Measurements from ENCODE around the gene BABAM2. TPM values are rescaled to one million over a fixed set of nuclear protein-coding genes. Genes with fewer than 3 reads are reported as not detected.

BABAM2 gene
- total and polyA plus RNA-seq, 10 of the 15 experiments (the other 5 are each of a cell fraction or from before 2014, with no cell fraction given) = 30.7 to 59.9 (median 44.5) TPM

DNA sequence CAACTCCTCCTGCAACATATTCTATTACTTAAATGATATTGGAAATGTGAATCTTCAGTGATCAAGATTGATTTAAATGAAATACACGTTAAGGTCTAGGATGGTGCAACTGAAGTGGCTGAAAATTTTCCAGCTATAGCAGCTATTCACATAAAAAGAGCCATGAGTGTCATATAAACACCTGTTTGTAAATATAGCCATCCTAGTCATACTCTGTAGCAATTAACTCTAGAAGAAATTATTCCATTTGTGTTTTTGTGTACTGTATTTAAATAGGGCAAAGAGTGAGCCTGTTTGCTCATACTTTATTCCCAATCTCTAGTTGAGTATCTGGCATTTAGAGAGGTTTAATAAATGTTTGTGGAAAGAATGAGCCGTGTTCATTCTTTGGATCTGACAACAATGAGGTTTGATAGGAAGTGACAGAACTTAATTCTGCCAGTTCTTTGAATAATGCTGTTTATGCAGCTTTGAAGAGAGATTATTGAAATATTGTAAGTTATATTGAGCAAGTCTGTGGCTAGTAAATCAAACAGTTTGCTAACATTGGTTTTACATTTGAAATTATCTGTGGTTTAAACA, 49.7 kb downstream of the BABAM2 start:
- Histone ChIP-seq H3K27me3 (replicated peaks in 1 of 2; ENCODE audit: control insufficient read depth in 2 of 2, insufficient read depth in 2 of 2, low read length in 1 of 2) (no peaks in the 10 kb centered on the region), H3K27ac (ENCODE audit: control insufficient read depth, insufficient read depth) (no peak overlapping the region), H4K20me1 (ENCODE audit: control insufficient read depth, insufficient read depth) (no peaks in the 10 kb centered on the region), H3K9me3 (replicated peaks; ENCODE audit: control insufficient read depth, insufficient read depth, low read length) (no peaks in the 10 kb centered on the region), H2AFZ (ENCODE audit: control insufficient read depth, low read depth, low read length) (no peak overlapping the region), H3K9ac (ENCODE audit: control insufficient read depth, insufficient read depth, low read length) (no peak overlapping the region), H3K4me2 (ENCODE audit: control insufficient read depth, insufficient read depth) (no peak overlapping the region), H3K4me1 (ENCODE audit: control insufficient read depth, insufficient read depth, low read length) (no peaks in the 10 kb centered on the region), H3K36me3 (ENCODE audit: control insufficient read depth in 2 of 2, insufficient read depth in 2 of 2, low read length in 1 of 2) (peaks cover 0 to 1% of the 10 kb centered on the region in 2 experiments; a peak in 3 of 4 replicates), H3K79me2 (ENCODE audit: control insufficient read depth, insufficient read depth, low read length) (no peaks in the 10 kb centered on the region), H3K4me3 (no peak overlapping the region)
- FAIRE-seq (no peak), DNase-seq (ENCODE audit: low read depth, low spot score) (no peak), ATAC-seq (no peak)
- in situ Hi-C loops (cut with MboI) = no loop called here
- WGBS (ENCODE audit: insufficient coverage, insufficient replicate concordance, low lambda C conversion rate, missing lambda C conversion rate) = 92% methylated on average over 2 of the region's 2 CpGs
- no TSS peak for BruUV-seq (replicated peaks)
- ChIA-PET SMC1A (ENCODE audit: uncharacterized antibody, unreplicated experiment) (no interaction called here), POLR2A (no interaction called here), CTCF (interaction anchor here (0.7 kb wide), 1 partner anchor 96 kb away, joined by 3 read pairs; no protein-coding TSS in a partner anchor), RAD21 (ENCODE audit: unreplicated experiment) (no interaction called here)
- intact Hi-C loops (cut with micrococcal nuclease; ENCODE audit: unreplicated experiment) = no loop called here
- TF ChIP-seq ASH2L (IDR thresholded peaks at IDR 0.05; ENCODE audit: borderline replicate concordance, low read depth) (no peak), ESRRA (IDR thresholded peaks at IDR 0.05; ENCODE audit: low read length) (no peak), CBX5 (IDR thresholded peaks at IDR 0.05; ENCODE audit: low read depth) (no peak), CEBPB (IDR thresholded peaks at IDR 0.05; ENCODE audit: borderline replicate concordance in 1 of 2, low read depth in 2 of 2, low read length in 2 of 2) (no peak), SIN3A (IDR thresholded peaks at IDR 0.05; ENCODE audit: low read depth, low read length) (no peak), EED (IDR thresholded peaks at IDR 0.05; ENCODE audit: low read depth) (no peak), BCL11A (IDR thresholded peaks at IDR 0.05; ENCODE audit: low read depth, low read length) (no peak), RFX5 (IDR thresholded peaks at IDR 0.05; ENCODE audit: low read depth, low read length) (no peak), YBX1 (IDR thresholded peaks at IDR 0.05) (no peak), KDM1A (IDR thresholded peaks at IDR 0.05; ENCODE audit: borderline replicate concordance) (no peak)
- TF ChIP-seq, protein P1, sequence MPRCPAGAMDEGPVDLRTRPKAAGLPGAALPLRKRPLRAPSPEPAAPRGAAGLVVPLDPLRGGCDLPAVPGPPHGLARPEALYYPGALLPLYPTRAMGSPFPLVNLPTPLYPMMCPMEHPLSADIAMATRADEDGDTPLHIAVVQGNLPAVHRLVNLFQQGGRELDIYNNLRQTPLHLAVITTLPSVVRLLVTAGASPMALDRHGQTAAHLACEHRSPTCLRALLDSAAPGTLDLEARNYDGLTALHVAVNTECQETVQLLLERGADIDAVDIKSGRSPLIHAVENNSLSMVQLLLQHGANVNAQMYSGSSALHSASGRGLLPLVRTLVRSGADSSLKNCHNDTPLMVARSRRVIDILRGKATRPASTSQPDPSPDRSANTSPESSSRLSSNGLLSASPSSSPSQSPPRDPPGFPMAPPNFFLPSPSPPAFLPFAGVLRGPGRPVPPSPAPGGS (IDR thresholded peaks at IDR 0.05; ENCODE audit: borderline replicate concordance, insufficient read depth, low read depth, low read length, poor library complexity, severe bottlenecking) = no peak
- TF ChIP-seq, protein P2, sequence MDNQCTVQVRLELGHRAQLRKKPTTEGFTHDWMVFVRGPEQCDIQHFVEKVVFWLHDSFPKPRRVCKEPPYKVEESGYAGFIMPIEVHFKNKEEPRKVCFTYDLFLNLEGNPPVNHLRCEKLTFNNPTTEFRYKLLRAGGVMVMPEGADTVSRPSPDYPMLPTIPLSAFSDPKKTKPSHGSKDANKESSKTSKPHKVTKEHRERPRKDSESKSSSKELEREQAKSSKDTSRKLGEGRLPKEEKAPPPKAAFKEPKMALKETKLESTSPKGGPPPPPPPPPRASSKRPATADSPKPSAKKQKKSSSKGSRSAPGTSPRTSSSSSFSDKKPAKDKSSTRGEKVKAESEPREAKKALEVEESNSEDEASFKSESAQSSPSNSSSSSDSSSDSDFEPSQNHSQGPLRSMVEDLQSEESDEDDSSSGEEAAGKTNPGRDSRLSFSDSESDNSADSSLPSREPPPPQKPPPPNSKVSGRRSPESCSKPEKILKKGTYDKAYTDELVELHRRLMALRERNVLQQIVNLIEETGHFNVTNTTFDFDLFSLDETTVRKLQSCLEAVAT (IDR thresholded peaks at IDR 0.05) = no peak
- TF ChIP-seq, protein P3, sequence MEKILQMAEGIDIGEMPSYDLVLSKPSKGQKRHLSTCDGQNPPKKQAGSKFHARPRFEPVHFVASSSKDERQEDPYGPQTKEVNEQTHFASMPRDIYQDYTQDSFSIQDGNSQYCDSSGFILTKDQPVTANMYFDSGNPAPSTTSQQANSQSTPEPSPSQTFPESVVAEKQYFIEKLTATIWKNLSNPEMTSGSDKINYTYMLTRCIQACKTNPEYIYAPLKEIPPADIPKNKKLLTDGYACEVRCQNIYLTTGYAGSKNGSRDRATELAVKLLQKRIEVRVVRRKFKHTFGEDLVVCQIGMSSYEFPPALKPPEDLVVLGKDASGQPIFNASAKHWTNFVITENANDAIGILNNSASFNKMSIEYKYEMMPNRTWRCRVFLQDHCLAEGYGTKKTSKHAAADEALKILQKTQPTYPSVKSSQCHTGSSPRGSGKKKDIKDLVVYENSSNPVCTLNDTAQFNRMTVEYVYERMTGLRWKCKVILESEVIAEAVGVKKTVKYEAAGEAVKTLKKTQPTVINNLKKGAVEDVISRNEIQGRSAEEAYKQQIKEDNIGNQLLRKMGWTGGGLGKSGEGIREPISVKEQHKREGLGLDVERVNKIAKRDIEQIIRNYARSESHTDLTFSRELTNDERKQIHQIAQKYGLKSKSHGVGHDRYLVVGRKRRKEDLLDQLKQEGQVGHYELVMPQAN (conservative IDR thresholded peaks at IDR 0.05) = no peak
- TF ChIP-seq, protein P4, sequence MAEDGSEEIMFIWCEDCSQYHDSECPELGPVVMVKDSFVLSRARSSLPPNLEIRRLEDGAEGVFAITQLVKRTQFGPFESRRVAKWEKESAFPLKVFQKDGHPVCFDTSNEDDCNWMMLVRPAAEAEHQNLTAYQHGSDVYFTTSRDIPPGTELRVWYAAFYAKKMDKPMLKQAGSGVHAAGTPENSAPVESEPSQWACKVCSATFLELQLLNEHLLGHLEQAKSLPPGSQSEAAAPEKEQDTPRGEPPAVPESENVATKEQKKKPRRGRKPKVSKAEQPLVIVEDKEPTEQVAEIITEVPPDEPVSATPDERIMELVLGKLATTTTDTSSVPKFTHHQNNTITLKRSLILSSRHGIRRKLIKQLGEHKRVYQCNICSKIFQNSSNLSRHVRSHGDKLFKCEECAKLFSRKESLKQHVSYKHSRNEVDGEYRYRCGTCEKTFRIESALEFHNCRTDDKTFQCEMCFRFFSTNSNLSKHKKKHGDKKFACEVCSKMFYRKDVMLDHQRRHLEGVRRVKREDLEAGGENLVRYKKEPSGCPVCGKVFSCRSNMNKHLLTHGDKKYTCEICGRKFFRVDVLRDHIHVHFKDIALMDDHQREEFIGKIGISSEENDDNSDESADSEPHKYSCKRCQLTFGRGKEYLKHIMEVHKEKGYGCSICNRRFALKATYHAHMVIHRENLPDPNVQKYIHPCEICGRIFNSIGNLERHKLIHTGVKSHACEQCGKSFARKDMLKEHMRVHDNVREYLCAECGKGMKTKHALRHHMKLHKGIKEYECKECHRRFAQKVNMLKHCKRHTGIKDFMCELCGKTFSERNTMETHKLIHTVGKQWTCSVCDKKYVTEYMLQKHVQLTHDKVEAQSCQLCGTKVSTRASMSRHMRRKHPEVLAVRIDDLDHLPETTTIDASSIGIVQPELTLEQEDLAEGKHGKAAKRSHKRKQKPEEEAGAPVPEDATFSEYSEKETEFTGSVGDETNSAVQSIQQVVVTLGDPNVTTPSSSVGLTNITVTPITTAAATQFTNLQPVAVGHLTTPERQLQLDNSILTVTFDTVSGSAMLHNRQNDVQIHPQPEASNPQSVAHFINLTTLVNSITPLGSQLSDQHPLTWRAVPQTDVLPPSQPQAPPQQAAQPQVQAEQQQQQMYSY (CRISPR knock-in tag; IDR thresholded peaks at IDR 0.05) = no peak
- TF ChIP-seq, protein P5, sequence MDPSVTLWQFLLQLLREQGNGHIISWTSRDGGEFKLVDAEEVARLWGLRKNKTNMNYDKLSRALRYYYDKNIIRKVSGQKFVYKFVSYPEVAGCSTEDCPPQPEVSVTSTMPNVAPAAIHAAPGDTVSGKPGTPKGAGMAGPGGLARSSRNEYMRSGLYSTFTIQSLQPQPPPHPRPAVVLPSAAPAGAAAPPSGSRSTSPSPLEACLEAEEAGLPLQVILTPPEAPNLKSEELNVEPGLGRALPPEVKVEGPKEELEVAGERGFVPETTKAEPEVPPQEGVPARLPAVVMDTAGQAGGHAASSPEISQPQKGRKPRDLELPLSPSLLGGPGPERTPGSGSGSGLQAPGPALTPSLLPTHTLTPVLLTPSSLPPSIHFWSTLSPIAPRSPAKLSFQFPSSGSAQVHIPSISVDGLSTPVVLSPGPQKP (IDR thresholded peaks at IDR 0.05; ENCODE audit: low read depth, low read length) = no peak
